Mesenteric fat pad (tissue), 1 donor: Measurements from ENCODE around the gene WDR73. TPM values are rescaled to one million over a fixed set of nuclear protein-coding genes. Genes with fewer than 3 reads are reported as not detected.

ENCODE experiments used
- total RNA-seq: library from RNA; stranded (reverse); fragmentation: NEBNext Ultra II Directional; extraction: Animal tissue kit (Norgen Biotek cat#: 25700); gene quantifications from one replicate; pipeline ENCODE4 v1.2.1, GENCODE V29; 2021
- donor health status: DM: yes; HTN: yes; CAD: no.

Gene WDR73
- total RNA-seq, 1 donor from 2014 or later, result 20.3 TPM

Other genes starting within 250 kb of the WDR73 start
- gene ZSCAN2, start 53.3 kb downstream of the WDR73 start, total RNA-seq, result 7.9 TPM
- 67.0 TPM for gene NMB, start 3.9 kb upstream of the WDR73 start, total RNA-seq
- gene SEC11A, start 61.9 kb upstream of the WDR73 start, total RNA-seq, result 142 TPM
- 30.1 TPM for gene ZNF592, start 94.3 kb upstream of the WDR73 start, total RNA-seq
- 2.7 TPM for gene ALPK3, start 163.1 kb upstream of the WDR73 start, total RNA-seq
- 0.19 TPM for gene SLC28A1, start 230.4 kb upstream of the WDR73 start, total RNA-seq